AG08395 (cell line): ENCODE data around the gene PIP.
"Not testable (repeated sequence)": the region's sequence is repeated elsewhere in the genome, so short reads cannot be mapped to it uniquely, and the experiment has no call there.

Source experiments
- DNase-seq: peaks from one replicate; pipeline ENCODE4 v3.0.0; 2012; ENCODE audit warnings: mixed read lengths, low spot score

The PIP gene

GRCh38 chr7:143131781-143132180, at the start of gene PIP:
Gene PIP (plus strand): TSS chr7:143132077. CDS start chr7:143132117, 40 bp downstream.
- no peak for DNase-seq

- DNase-seq, result no peak
These were observed 46.8 kb upstream of the PIP start for GRCh38 chr7:143085109-143085508.

- not testable (repeated sequence) for DNase-seq
These were observed 46.3 kb upstream of the PIP start for GRCh38 chr7:143085610-143086009.

- DNase-seq, result not testable (repeated sequence)
These were observed 43.2 kb upstream of the PIP start for GRCh38 chr7:143088549-143089231.

- DNase-seq, result no peak
These were observed 35.7 kb upstream of the PIP start for GRCh38 chr7:143096146-143096545.

- DNase-seq, result not testable (repeated sequence)
These were observed 32.3 kb upstream of the PIP start for GRCh38 chr7:143099579-143099978.

- no peak for DNase-seq
These were observed 27.1 kb upstream of the PIP start for GRCh38 chr7:143104759-143105158.

GRCh38 chr7:143108019-143108418, 23.9 kb upstream of the PIP start:
- not testable (repeated sequence) for DNase-seq

- DNase-seq, result no peak
These were observed 14.5 kb upstream of the PIP start for GRCh38 chr7:143117395-143117794.

GRCh38 chr7:143120691-143121405, 11.0 kb upstream of the PIP start:
- DNase-seq, result no peak

- not testable (repeated sequence) for DNase-seq
These were observed 8.6 kb upstream of the PIP start for GRCh38 chr7:143123326-143123725.

GRCh38 chr7:143126146-143126545, 5.7 kb upstream of the PIP start:
- no peak for DNase-seq

- DNase-seq, result no peak
These were observed 2.8 kb upstream of the PIP start for GRCh38 chr7:143129051-143129450.

GRCh38 chr7:143129477-143129876, 2.4 kb upstream of the PIP start:
- DNase-seq, result no peak

GRCh38 chr7:143130541-143130940, 1.3 kb upstream of the PIP start:
- no peak for DNase-seq

GRCh38 chr7:143147070-143147469, 15.2 kb downstream of the PIP start:
- DNase-seq, result no peak

- no peak for DNase-seq
These were observed 16.2 kb downstream of the PIP start for GRCh38 chr7:143148050-143148449.

- DNase-seq, result no peak
These were observed 16.8 kb downstream of the PIP start for GRCh38 chr7:143148651-143149050.

GRCh38 chr7:143150696-143151095, 18.8 kb downstream of the PIP start:
- not testable (repeated sequence) for DNase-seq

GRCh38 chr7:143158617-143159016, 26.7 kb downstream of the PIP start:
- not testable (repeated sequence) for DNase-seq

GRCh38 chr7:143171697-143172096, 39.8 kb downstream of the PIP start:
- DNase-seq, result no peak

GRCh38 chr7:143172354-143172753, 40.5 kb downstream of the PIP start:
- no peak for DNase-seq

- no peak for DNase-seq
These were observed 44.3 kb downstream of the PIP start for GRCh38 chr7:143176128-143176527.
